SK-N-DZ (cell line): Measurements from ENCODE around the gene CHST8.
"Not testable (repeated sequence)": the region's sequence is repeated elsewhere in the genome, so short reads cannot be mapped to it uniquely, and the experiment has no call there.

Experiments used
- DNase-seq: peaks from one replicate; pipeline ENCODE4 v3.0.0-alpha.2; 2015; ENCODE audit warnings: low spot score

Gene CHST8

DNA sequence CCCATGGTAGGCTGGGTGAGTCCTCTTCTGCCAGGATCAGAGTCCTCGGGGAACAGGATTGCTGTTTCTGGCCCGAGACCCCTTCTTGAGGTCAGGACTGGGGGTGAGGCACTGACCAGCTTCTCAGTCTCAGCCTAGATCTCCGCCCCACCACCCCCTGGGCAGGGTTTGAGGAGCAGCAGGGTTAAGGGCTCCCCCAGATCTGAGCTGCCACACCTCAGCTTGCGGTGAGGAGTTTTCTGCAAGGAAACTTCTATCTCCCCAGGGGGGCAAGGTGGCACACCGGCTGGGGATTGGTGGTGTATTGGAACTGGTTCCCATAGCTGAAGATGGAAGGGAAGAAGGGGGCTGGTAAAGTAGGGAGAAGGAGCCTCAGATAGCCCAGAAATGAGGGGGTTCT, 19.5 kb downstream of the CHST8 start:
- DNase-seq, result no peak

DNA sequence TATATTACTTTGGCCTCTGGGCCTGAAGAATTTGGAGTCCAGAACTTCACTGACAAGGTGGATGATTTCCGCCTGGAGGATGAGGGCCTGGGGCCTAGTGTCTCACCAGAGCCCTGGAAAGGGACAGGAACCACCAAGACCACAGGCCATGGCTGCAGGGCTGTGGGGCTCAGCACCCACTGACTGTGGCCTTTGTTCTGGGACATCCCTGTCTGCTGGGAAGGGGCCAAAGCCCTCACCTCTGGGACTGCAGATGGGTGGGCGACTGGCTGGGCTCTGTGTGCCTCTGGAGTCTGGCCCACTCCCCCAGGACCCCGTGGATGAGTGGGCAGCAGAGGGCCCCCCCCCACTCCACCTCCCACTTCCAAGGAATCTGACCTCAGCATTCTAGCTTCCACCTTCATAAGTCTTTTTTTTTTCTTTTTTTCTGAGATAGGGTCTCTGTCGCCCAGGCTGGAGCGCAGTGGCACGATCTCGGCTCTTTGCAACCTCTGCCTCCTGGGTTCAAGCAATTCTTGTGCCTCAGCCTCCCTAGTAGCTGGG, 20.3 kb downstream of the CHST8 start:
- DNase-seq, result no peak

DNA sequence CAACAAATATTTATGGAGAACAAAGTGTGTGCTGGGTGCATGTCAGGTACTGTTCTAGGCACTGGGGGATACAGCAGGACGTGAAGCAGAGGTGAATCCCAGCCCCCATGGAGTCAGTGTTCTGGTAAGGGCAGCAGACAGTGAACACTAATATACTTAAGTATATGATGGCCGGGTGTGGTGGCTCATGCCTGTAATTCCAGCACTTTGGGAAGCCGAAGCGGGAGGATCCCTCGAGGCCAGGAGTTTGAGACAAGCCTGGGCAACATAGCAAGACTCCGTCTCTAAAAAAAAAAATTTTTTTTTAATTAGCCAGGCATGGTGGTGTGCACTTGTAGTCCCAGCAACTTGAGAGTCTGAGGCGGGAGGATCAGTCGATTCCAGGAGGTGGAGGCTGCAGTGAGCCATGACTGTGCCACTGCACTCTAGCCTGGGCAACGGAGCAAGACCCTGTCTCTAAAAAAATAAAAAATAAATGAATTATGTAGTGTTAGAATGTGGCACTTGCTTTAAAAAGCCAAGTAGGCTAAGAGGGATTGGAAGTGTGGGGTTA, 22.6 kb downstream of the CHST8 start:
- no peak for DNase-seq

DNA sequence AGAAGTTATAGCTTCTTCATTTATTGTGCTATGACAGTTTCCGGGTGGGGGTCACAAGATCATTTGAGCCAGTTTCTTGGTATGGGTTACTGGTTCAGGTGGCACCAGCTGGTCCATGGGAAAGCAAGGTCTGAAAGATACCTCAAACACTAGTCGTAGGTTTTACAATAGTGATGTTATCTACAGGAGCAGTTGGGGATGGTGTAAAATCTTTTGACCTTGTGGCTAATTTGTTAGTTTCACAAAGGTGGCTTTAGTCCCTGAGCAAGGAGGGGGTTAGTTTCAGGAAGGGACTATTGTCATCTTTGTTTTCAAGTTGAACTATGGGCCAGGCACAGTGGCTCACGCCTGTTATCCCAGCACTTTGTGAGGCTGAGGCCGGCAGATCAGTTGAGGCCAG, 24.6 kb downstream of the CHST8 start:
- DNase-seq, result no peak

DNA sequence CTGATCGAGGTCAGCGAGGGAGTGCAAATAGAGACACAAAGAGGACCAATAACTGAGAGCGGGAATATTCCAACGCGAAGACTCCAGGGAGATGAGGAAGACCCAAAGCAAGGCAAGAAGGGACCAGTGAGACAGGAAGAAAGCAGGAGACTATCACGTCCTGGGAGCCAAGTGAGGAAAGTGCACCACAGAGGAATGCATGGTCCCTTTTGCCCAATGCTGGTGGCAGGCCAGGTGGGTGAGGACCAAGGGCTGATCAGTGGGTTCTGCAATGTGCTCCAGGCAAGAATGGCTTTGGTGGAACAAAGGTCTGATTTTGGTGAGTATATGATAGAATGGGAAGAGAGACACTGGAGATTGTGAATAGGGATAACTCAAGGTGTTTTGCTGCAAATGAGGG, 25.4 kb downstream of the CHST8 start:
- no peak for DNase-seq

DNA sequence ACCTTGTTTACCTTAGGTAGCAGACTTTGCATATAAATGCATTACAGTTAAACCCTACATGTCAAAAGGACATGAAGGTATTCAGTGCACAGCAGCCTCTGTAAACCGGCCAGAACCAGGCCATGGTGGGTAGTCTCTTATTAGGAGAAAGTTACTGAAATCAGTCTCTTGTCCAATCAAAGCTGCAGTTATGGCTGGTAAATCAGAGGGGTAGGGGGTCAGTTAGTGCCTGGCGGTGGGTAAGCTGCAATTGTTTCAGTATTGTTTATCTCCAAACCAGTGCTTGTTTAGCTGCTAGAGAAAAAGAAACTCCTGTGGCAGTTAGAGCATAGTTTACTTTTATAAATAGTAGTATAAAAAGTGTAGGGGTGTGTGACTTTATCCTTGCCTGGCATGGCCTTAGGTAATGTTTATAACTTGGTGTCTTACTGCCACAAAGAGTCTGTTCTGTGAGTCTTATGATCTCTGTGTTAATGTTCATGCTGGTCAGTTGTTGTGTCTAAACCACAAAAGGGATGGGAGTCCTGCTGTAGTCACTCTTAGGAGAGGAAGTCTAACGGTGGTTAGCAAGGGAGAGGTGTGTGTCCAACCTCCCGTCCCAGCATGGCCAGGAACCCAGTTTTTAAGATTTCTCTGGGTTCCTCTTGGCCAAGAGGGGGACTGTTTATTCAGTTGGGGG, 28.0 kb downstream of the CHST8 start:
- no peak for DNase-seq

DNA sequence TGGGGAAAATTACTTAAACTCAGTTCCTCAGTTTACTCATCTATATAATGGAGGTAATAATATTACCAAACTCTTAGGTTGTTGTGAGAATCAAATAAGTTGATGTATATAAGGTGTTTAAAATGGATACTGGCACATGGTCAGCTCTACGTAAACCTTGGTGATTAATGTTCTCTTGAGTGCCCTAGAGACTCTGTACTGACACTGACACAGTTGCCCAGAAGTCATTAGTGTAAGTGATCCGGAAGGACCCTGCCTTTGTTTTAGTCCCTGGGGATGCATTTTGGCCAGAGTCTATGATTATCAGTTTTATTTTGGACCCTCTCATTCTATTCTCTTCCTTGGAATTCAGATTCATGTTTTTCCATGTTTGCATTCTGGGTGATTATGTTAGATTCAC, 31.9 kb downstream of the CHST8 start:
- no peak for DNase-seq

DNA sequence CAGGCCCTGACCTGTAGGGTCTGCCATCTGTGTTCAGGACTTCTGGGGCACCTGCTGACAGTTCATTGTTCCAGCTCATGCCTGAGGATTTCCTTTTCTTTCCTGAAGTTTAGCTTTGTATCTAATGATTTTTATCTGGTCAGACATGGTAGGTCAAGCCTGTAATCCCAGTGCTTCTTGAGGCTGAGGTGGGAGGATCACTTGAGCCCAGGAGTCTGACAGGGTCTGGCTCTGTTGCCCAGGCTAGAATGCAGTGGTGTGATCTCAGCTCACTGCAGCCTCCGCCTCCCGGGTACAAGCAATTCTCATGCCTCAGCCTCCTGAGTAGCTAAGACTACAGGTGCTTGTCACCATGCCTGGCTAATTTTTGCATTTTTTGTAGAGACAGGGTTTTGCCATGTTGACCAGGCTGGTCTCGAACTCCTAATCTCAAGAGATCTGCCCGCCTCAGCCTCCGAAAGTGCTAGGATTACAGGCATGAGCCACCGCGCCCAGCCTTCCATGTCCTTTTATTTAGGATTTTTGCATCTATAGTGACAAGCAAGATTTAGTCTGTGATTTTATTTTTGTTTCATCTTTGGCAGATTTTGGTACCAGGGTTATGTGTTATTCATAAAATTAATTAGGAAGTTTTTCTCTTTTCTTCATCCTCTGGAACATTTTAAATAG, 33.2 kb downstream of the CHST8 start:
- no peak for DNase-seq

DNA sequence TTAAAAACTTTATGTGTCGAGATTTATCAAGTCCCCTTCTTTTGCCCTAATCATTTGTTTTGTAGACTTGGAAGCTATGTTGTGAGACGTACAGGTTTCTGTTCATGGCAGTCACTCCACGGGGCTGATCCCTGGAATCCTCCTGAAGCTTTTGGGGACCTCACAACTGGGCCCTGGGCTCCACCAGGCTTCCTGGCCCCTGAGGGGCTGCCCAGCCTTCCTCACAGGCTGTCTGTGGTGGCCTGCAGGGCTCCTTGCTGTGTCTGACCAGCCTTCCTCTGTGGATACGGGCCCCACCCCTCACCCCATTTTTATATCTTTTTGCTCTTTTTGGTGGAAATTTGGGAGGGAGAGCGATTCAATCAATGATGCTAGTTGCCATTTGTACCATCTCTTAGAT, 38.1 kb downstream of the CHST8 start:
- DNase-seq, result no peak

DNA sequence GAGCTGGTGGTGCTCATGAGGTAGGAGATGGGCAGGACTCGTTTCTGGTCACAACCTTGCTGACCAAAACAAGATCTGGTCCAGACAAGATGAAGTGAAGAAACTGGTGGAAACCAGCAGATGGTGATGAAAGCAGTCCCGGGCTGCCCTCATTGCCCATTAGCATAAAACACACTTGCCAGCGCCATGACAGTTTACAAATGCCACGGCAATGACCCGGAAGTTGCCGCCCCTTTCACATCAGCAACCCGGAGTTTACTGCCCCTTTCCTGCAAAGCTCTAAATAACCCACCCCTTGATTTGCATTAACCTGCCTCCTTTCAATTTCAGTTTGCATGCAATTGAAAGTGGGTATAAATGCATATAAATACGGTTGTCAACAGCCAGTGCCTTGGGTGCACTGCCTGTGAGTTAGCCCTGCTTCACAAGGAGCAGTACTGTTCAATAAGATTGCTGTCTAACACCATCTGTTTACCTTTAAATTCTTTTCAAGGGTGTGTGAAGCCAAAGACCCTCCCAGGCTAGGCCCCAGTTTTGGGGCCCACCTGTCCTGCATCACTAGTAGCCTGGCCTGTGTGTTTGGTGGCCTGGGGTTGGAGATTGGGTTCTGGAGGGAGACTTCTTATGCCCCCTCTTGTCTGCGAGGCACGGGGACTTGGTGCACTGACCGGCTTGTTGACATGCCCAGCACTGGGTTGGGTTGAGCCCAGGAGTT, 38.8 kb downstream of the CHST8 start:
- no peak for DNase-seq

DNA sequence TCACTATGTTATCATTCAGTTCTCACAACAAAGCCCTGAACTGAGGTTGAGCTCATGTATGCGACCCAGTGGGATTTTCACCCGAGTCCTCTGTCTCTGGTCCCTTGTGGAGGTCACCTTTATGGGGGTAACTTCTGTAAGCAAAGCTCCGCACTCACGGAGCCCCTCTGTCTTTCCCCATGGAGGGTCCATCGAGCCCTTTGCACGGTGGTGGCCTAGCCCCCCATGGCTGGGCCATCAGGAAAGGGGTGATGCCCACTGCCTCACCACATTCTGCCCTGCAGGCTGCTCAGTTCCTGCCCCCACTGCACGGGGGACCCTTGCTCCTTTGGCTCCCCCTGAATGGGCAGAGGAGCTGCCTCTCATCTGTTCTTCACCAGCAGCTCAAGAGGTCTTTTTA, 39.6 kb downstream of the CHST8 start:
- DNase-seq, result no peak

DNA sequence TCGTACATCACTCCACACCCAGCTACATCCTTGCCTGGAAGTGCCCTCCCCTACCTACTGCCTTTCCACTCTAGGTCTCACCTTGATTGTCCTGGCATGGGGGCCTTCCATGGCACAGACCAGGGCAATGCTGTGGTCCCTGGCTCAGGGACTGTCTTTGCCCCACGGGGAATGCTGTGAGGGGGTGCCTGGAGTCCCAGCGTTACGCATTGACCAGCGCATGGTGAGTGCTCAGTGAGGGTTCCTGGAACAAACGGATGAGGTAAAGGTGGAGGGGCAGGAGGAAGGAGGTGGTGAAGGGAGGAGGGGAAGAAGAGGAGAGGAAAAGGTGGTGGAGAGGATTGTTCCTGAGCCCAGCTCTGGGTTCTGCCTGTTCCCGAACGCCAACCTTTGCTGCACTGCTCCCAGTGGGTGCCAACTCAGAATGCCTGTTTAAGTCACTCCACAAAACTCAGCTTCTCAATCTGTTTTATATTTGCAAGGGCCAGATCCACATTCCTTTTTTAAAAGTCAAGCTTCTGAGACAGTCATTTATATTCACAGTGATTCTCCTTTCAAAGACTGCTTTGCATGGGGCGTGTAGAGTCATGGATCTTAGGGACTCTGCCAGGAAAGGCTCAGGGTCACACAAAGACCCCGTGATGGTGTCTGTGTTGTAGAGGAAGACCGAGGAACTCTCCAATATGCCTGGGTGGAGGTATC, 40.8 kb downstream of the CHST8 start:
- DNase-seq, result no peak

DNA sequence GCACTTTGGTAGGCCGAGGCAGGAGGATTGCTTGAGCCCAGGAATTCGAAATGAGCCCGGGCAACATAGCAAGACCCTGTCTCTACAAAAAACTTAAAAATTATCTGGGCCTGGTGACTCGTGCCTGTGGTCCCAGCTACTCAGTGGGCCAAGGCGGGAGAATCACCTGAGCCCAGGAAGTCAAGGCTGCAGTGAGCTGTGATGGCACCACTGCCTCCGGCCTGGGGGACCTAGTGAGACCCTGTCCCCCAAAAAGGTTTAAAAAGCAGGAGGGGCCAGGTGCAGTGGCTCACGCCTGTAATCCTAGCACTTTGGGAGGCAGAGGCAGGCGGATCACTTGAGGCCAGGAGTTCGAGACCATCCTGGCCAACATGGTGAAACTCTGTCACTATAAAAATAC, 41.6 kb downstream of the CHST8 start:
- DNase-seq, result not testable (repeated sequence)

DNA sequence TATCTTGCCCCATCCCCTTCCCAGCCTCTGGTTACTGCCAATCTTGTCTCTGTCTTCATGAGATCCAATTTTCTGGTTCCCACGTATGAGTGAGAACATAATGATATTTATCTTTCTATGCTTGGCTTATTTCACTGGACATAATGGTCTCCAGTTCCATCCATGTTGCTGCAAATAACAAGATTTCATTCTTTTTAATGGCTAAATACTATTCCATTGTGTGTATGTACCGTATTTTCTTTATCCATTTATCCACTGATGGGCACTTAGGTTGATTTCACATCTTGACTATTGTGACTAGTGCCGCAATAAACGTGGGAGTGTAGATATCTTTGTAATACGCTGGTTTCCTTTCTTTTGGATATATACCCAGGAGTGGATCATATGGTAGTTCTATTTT, 43.0 kb downstream of the CHST8 start:
- no peak for DNase-seq

DNA sequence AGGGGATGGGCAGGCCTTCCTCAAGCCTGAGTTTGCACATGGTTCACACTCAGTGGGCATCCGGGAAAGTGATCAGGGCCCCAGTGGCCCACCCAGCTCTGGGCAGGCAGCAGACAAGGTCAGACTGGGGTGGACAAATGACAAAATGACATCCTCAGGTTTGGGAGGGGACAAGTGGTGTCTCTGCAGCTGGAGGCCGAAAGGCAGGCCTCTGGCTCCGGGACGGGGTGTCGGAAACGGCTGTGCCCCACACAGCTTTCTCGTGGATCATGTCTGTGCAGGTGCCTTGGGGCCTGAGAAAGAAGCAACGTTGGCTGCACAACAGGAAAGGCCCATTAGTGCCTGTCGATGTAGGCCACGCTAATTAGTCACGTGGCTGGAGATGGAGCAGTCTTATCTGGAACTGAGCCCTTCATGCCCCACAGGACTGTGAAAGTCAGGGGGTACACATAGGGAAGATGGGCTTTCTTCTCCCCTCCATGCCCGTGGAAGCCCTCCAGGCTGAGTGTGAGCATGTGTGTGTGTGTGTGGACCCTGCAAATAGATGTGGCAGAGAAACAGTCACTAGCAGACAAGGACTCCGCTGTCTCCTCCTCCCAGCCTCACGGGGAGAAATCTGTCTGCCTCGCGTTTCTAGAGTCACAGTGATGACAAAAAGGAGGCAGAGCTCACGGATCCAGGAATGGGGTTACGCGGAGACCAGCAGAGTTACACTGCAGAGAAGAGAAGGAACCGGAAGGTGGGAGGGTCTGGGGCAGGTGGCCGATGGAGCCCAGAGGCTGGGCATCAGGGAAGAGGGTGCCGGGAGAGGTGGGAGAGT, 44.2 kb downstream of the CHST8 start:
- DNase-seq, result no peak

DNA sequence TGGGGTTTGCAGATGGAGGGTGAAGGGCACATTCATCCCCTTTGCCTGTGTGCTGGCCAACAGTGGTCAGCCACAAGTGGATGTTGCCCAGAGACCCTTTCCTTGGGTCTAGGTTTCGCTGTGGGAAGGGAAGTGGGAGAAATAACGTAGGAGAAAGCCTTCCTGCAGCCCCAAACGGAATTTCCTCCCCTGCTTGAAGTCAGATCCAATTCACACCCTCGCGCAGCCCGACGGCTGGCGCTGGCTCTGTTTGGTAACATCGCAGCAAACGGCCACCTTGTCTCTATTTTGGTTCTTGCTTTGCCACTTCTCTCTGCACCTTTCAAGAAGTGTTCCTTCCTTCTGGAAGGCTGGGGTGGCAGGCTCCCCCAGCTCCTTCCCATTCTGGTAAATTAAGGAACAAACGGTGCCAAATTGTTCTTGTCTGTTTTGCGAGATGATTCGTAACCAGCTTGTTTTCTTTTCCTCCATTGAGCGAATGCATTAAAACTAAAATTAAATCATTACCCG, 45.4 kb downstream of the CHST8 start:
- DNase-seq, result no peak

DNA sequence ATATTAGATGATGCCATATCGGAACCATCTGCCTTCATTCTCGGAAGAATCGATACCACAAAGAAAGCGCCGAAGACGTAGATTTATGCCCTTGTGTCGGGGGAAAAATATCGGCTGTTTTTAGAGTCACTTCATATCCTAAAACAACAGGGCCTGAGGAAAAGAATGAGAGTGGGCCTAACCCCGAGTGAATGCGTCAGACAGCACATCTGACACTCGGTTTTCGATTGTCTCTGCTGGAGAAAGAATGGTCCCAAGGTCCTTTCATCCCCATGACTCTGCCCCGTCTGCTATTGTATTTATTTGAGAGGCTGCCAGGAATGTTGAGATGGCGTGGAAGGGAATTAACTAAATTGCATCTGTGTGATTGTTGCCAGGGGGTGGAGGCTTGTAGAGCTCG, 46.1 kb downstream of the CHST8 start:
- peak; percentile 49 for DNase-seq

DNA sequence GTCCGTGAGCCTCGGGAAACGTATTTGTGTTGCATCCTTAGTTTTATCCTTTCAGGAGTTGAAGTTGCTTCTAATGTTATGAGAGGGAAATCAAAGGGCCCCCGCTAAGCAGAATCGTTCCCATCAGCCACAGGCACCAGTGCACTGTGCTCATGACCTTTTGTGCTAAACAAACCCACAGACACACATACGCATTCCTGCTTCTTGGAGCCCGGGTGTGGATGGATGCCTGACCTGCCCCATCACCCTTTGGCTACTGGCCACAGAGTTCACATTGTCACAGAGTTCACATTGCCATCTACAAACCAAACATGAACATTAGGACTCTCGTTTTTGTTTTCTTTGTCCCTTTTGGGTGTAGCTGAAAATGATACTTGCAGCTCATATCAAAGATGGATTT, 47.2 kb downstream of the CHST8 start:
- no peak for DNase-seq

DNA sequence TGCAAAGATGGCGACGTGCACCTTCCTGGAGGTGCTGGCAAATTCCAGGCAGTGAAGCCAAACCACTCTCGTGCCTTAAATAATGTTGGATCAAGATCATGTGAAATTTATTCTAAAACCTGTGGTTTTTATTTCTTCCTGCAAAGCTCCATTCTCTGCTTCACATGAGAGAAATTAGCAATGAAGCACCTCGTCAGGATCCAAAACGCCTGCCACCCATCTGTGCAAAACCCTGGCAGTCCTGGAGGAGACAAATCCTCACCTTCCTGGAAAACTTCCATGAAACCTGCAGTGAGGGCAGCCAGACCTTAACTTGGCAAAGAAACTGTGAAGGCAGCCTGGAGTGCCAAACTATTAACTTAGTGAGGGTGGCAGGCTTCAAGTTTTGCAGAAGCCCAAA, 47.6 kb downstream of the CHST8 start:
- DNase-seq, result no peak

DNA sequence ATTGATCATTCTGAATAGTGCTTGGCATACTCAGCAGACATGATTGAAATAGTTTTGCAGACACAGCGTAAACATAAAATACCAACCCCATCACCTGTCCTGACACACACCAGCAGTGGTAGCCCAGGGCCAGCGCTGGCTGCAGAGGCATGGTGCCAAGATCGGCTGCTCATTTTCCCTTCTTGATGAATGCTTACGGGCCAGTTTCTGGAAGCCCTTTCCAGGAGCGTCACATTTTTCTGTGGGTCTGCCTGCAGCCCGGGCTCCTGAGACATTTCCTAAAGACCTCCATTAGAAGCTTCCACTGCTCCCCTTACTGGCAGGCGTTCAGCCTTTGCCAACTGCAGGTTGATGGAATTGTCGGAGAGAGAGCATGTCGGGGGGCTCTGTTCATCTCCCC, 48.6 kb downstream of the CHST8 start:
- no peak for DNase-seq

DNA sequence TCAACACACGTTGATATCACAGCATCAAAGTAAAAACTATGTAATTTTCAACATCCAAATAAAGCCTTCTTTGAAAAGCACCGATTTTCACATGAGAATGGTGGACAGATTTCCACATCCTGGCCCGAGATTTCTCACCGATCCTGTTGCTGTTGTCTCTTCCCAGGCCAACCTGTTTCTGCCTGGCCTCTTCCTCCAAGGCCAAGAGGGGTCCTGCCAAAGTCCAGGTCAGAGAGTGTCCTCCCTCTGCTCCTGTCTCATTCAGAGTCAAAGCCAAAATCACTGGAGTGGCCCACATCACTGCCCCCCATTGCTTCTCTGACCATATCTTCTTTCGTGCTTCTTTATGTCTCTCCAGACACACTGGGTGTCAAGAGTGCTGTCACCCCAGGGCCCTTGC, 49.5 kb downstream of the CHST8 start:
- DNase-seq, result no peak
